Activated CD4-positive, alpha-beta T cell treated with anti-CD3 and anti-CD28 coated beads for 36 hours (primary cell): ENCODE measurements around the gene KIAA0930. TPM values are rescaled to one million over a fixed set of nuclear protein-coding genes. Genes with fewer than 3 reads are reported as not detected.

Experiments used
- ATAC-seq: fragments of 200-7000 bp; cut with Tn5 transposase; one replicate; pipeline ENCODE4 v1.10.0; 2021; ENCODE audit warnings: mild to moderate bottlenecking, moderate library complexity
- CTCF ChIA-PET: fragments of 350-600 bp; sonication (Branson Sonifier 250); formaldehyde crosslinking; loops from one replicate; lab custom pipeline; 2021; ENCODE audit warnings: antibody characterized with exemption; lab: Charles Lee
- POLR2A ChIA-PET: fragments of 350-600 bp; sonication (Branson Sonifier 250); formaldehyde crosslinking; loops from one replicate; lab custom pipeline; 2021; ENCODE audit warnings: antibody characterized with exemption, inconsistent platforms; lab: Charles Lee
- DNase-seq: peaks from one replicate; pipeline ENCODE4 v3.0.0-alpha.2; 2020
- H3K27ac Mint-ChIP-seq: one replicate; pipeline ENCODE4 v1.8.0; 2021; ENCODE audit warnings: mixed read lengths
- H3K27me3 Mint-ChIP-seq: one replicate; pipeline ENCODE4 v1.8.0; 2021; ENCODE audit warnings: mixed read lengths
- H3K36me3 Mint-ChIP-seq: one replicate; pipeline ENCODE4 v1.8.0; 2021; ENCODE audit warnings: low read depth, mixed read lengths
- H3K4me1 Mint-ChIP-seq: one replicate; pipeline ENCODE4 v1.8.0; 2021; ENCODE audit warnings: mixed read lengths
- H3K4me3 Mint-ChIP-seq: one replicate; pipeline ENCODE4 v1.8.0; 2021; ENCODE audit warnings: mild to moderate bottlenecking, moderate library complexity, mixed read lengths
- H3K9me3 Mint-ChIP-seq: one replicate; pipeline ENCODE4 v1.8.0; 2021; ENCODE audit warnings: low read depth, mixed read lengths
- intact Hi-C, 2 experiments: fragments of 100-400 bp; cut with DNase I in 1 of 2; cut with micrococcal nuclease in 1 of 2; formaldehyde crosslinking; loops; one replicate each; pipeline versions ENCODE4 v1.14.2 to v1.15.1; 2022 to 2024; cut with DNase I, micrococcal nuclease
- total RNA-seq, 2 experiments: library from RNA; stranded (reverse); gene quantifications; one replicate each; pipeline ENCODE4 v1.2.3, GENCODE V29; 2021

KIAA0930 gene
- total RNA-seq, 2 experiments from 2014 or later: 24.8 to 29.6 TPM

GRCh38 chr22:45246060-45246985 is 5.6 kb upstream of the KIAA0930 start:
- POLR2A ChIA-PET: no interaction called here
- H3K36me3 Mint-ChIP-seq: no peaks in the 10 kb centered on the region
- CTCF ChIA-PET: interaction anchor here (0.7 kb wide), 1 partner anchor 115 kb away, joined by 3 read pairs; no protein-coding TSS in a partner anchor
- ATAC-seq: no peak
- DNase-seq: no peak
- H3K4me1 Mint-ChIP-seq: no peaks in the 10 kb centered on the region
- H3K27me3 Mint-ChIP-seq: no peaks in the 10 kb centered on the region
- H3K4me3 Mint-ChIP-seq: no peak overlapping the region
- no peaks in the 10 kb centered on the region for H3K9me3 Mint-ChIP-seq
- intact Hi-C loops: no loop called here
- H3K27ac Mint-ChIP-seq: no peak overlapping the region

GRCh38 chr22:45244916-45245315 is 4.2 kb upstream of the KIAA0930 start:
- Mint-ChIP-seq H3K4me3 (no peak overlapping the region), H3K36me3 (no peaks in the 10 kb centered on the region), H3K27me3 (no peaks in the 10 kb centered on the region), H3K27ac (no peak overlapping the region), H3K9me3 (no peaks in the 10 kb centered on the region), H3K4me1 (no peaks in the 10 kb centered on the region)
- ChIA-PET POLR2A (no interaction called here), CTCF (no interaction called here)
- ATAC-seq (no peak), DNase-seq (no peak)
- intact Hi-C loops: no loop called here

GRCh38 chr22:45242778-45243191 is 2.1 kb upstream of the KIAA0930 start:
- no peaks in the 10 kb centered on the region for H3K36me3 Mint-ChIP-seq
- no peak overlapping the region for H3K27ac Mint-ChIP-seq
- POLR2A ChIA-PET: no interaction called here
- H3K27me3 Mint-ChIP-seq: no peaks in the 10 kb centered on the region
- intact Hi-C loops: no loop called here
- DNase-seq (peak; percentile 29), ATAC-seq (no peak)
- peaks cover 5% of the 10 kb centered on the region for H3K4me1 Mint-ChIP-seq
- no peak overlapping the region for H3K4me3 Mint-ChIP-seq
- CTCF ChIA-PET: no interaction called here
- H3K9me3 Mint-ChIP-seq: no peaks in the 10 kb centered on the region

GRCh38 chr22:45240104-45240809 is 437 bp downstream of the KIAA0930 start:
- Mint-ChIP-seq H3K36me3 (no peaks in the 10 kb centered on the region), H3K9me3 (no peaks in the 10 kb centered on the region)

GRCh38 chr22:45239681-45240051 is 1.0 kb downstream of the KIAA0930 start:
- no peaks in the 10 kb centered on the region for H3K9me3 Mint-ChIP-seq
- H3K27ac Mint-ChIP-seq: no peak overlapping the region
- DNase-seq (no peak), ATAC-seq (no peak)
- ChIA-PET POLR2A (no interaction called here), CTCF (no interaction called here)
- peaks cover 15% of the 10 kb centered on the region for H3K4me1 Mint-ChIP-seq
- no peaks in the 10 kb centered on the region for H3K27me3 Mint-ChIP-seq
- no peaks in the 10 kb centered on the region for H3K36me3 Mint-ChIP-seq
- H3K4me3 Mint-ChIP-seq: peak overlapping the region; percentile 89
- intact Hi-C loops: loop anchor here in 1 of 2 experiments (1.0 to 2.0 kb wide), 2 partner anchors 76 to 79 kb away; partner anchors contain the start of gene NUP50

More at GRCh38 chr22:45240104-45240809, 437 bp downstream of the KIAA0930 start:
- peaks cover 15% of the 10 kb centered on the region for H3K4me1 Mint-ChIP-seq
- intact Hi-C loops: loop anchor here in 1 of 2 experiments (1.0 to 2.0 kb wide), 2 partner anchors 77 to 79 kb away; partner anchors contain the start of gene NUP50
- ChIA-PET CTCF (no interaction called here), POLR2A (no interaction called here)
- DNase-seq (peak; percentile 68), ATAC-seq (peak; percentile 70)
- no peaks in the 10 kb centered on the region for H3K27me3 Mint-ChIP-seq
- H3K27ac Mint-ChIP-seq: peak overlapping the region; percentile 78
- H3K4me3 Mint-ChIP-seq: peak overlapping the region; percentile 89

- Mint-ChIP-seq H3K27me3 (no peaks in the 10 kb centered on the region), H3K4me3 (peak overlapping the region; percentile 89), H3K27ac (no peak overlapping the region), H3K9me3 (no peaks in the 10 kb centered on the region), H3K36me3 (no peaks in the 10 kb centered on the region), H3K4me1 (peaks cover 15% of the 10 kb centered on the region)
- intact Hi-C loops: no loop called here
- ChIA-PET CTCF (no interaction called here), POLR2A (no interaction called here)
- no peak for DNase-seq
- ATAC-seq: no peak
Measured at GRCh38 chr22:45238957-45239680, 1.6 kb downstream of the KIAA0930 start.

- H3K4me1 Mint-ChIP-seq: peaks cover 15% of the 10 kb centered on the region
- no peaks in the 10 kb centered on the region for H3K27me3 Mint-ChIP-seq
- ATAC-seq (no peak), DNase-seq (no peak)
- intact Hi-C loops: no loop called here
- no peaks in the 10 kb centered on the region for H3K36me3 Mint-ChIP-seq
- H3K4me3 Mint-ChIP-seq: no peak overlapping the region
- ChIA-PET CTCF (interaction anchor here (1.1 kb wide), 1 partner anchor 86 kb away, joined by 4 read pairs; no protein-coding TSS in a partner anchor), POLR2A (interaction anchor here (1.2 kb wide), 1 partner anchor 19 kb away, joined by 3 read pairs; no protein-coding TSS in a partner anchor)
- H3K27ac Mint-ChIP-seq: no peak overlapping the region
- no peaks in the 10 kb centered on the region for H3K9me3 Mint-ChIP-seq
Measured at GRCh38 chr22:45238076-45238956, 2.4 kb downstream of the KIAA0930 start.

GRCh38 chr22:45237065-45237990 is 3.4 kb downstream of the KIAA0930 start:
- no peak for DNase-seq
- no peak overlapping the region for H3K4me3 Mint-ChIP-seq
- CTCF ChIA-PET: interaction anchor here (1.1 kb wide), 1 partner anchor 85 kb away, joined by 4 read pairs; no protein-coding TSS in a partner anchor

GRCh38 chr22:45235851-45236342 is 4.8 kb downstream of the KIAA0930 start:
- intact Hi-C loops: no loop called here
- no peaks in the 10 kb centered on the region for H3K36me3 Mint-ChIP-seq
- DNase-seq: no peak
- H3K4me1 Mint-ChIP-seq: peaks cover 15% of the 10 kb centered on the region
- no peak overlapping the region for H3K4me3 Mint-ChIP-seq
- CTCF ChIA-PET: no interaction called here
- no peak overlapping the region for H3K27ac Mint-ChIP-seq
- no peak for ATAC-seq
- no peaks in the 10 kb centered on the region for H3K9me3 Mint-ChIP-seq
- POLR2A ChIA-PET: no interaction called here
- H3K27me3 Mint-ChIP-seq: no peaks in the 10 kb centered on the region

More at GRCh38 chr22:45237065-45237990, 3.4 kb downstream of the KIAA0930 start:
- Mint-ChIP-seq H3K27me3 (no peaks in the 10 kb centered on the region), H3K4me1 (peaks cover 15% of the 10 kb centered on the region), H3K9me3 (no peaks in the 10 kb centered on the region), H3K36me3 (no peaks in the 10 kb centered on the region), H3K27ac (no peak overlapping the region)
- intact Hi-C loops: no loop called here
- POLR2A ChIA-PET: interaction anchor here (1.2 kb wide), 1 partner anchor 18 kb away, joined by 3 read pairs; no protein-coding TSS in a partner anchor
- ATAC-seq: no peak
